ENCODE measurements around the gene HDAC6.

HDAC6 gene

DNA sequence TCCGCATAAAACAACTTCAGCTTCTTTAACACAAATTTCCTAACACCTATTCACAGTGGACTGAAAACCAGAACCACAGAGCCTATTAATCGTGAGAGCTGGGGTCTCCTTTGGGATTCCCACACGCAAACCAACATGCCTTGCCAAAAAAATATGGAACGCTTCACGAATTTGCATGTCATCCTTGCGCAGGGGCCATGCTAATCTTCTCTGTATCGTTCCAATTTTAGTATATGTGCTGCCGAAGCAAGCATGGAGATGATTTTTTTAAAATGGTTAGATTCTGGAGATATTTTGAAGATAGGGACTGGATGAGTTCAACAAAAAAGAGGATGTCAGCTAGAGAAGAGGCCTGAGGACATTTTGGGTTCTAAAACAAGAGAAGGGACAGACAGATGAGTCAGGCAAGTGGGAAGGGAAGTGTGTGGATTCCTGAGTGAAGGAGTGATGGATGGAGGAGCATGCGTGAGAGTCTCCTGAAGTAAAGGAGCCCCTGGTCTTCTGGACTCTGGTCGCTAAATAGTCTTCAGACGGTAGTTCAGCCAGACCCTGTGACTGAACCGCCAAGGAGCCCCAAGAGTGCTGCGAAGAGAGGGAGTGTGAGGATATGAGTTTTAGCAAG, 24.9 kb upstream of the HDAC6 start:
- TF ChIP-seq, protein P1, sequence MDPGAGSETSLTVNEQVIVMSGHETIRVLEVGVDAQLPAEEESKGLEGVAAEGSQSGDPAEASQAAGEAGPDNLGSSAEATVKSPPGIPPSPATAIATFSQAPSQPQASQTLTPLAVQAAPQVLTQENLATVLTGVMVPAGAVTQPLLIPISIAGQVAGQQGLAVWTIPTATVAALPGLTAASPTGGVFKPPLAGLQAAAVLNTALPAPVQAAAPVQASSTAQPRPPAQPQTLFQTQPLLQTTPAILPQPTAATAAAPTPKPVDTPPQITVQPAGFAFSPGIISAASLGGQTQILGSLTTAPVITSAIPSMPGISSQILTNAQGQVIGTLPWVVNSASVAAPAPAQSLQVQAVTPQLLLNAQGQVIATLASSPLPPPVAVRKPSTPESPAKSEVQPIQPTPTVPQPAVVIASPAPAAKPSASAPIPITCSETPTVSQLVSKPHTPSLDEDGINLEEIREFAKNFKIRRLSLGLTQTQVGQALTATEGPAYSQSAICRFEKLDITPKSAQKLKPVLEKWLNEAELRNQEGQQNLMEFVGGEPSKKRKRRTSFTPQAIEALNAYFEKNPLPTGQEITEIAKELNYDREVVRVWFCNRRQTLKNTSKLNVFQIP (CRISPR knock-in tag; IDR thresholded peaks at IDR 0.05; ENCODE audit: borderline replicate concordance, low read depth), result no peak
- TF ChIP-seq, protein P2, sequence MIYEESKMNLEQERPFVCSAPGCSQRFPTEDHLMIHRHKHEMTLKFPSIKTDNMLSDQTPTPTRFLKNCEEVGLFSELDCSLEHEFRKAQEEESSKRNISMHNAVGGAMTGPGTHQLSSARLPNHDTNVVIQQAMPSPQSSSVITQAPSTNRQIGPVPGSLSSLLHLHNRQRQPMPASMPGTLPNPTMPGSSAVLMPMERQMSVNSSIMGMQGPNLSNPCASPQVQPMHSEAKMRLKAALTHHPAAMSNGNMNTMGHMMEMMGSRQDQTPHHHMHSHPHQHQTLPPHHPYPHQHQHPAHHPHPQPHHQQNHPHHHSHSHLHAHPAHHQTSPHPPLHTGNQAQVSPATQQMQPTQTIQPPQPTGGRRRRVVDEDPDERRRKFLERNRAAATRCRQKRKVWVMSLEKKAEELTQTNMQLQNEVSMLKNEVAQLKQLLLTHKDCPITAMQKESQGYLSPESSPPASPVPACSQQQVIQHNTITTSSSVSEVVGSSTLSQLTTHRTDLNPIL (CRISPR knock-in tag; IDR thresholded peaks at IDR 0.05; ENCODE audit: low read depth), result no peak
- TF ChIP-seq GLIS3 (CRISPR knock-in tag; IDR thresholded peaks at IDR 0.05) (no peak), ISL1 (CRISPR knock-in tag; IDR thresholded peaks at IDR 0.05) (no peak), OSR1 (CRISPR knock-in tag; IDR thresholded peaks at IDR 0.05) (no peak), ZFP30 (CRISPR knock-in tag; IDR thresholded peaks at IDR 0.05) (no peak), ARNTL (CRISPR knock-in tag; IDR thresholded peaks at IDR 0.05; ENCODE audit: borderline replicate concordance, low read depth) (no peak), BACH2 (CRISPR knock-in tag; IDR thresholded peaks at IDR 0.05; ENCODE audit: borderline replicate concordance) (no peak), ESRRG (CRISPR knock-in tag; IDR thresholded peaks at IDR 0.05) (no peak), ZNF565 (CRISPR knock-in tag; conservative IDR thresholded peaks at IDR 0.05; ENCODE audit: low read depth) (no peak), TCF4 (CRISPR knock-in tag; IDR thresholded peaks at IDR 0.05; ENCODE audit: borderline replicate concordance) (no peak), ZFP3 (CRISPR knock-in tag; IDR thresholded peaks at IDR 0.05) (no peak), RARB (CRISPR knock-in tag; IDR thresholded peaks at IDR 0.05) (no peak)
- TF ChIP-seq, protein P3, sequence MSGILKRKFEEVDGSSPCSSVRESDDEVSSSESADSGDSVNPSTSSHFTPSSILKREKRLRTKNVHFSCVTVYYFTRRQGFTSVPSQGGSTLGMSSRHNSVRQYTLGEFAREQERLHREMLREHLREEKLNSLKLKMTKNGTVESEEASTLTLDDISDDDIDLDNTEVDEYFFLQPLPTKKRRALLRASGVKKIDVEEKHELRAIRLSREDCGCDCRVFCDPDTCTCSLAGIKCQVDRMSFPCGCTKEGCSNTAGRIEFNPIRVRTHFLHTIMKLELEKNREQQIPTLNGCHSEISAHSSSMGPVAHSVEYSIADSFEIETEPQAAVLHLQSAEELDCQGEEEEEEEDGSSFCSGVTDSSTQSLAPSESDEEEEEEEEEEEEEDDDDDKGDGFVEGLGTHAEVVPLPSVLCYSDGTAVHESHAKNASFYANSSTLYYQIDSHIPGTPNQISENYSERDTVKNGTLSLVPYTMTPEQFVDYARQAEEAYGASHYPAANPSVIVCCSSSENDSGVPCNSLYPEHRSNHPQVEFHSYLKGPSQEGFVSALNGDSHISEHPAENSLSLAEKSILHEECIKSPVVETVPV (CRISPR knock-in tag; IDR thresholded peaks at IDR 0.05), result no peak
- TF ChIP-seq, protein P4, sequence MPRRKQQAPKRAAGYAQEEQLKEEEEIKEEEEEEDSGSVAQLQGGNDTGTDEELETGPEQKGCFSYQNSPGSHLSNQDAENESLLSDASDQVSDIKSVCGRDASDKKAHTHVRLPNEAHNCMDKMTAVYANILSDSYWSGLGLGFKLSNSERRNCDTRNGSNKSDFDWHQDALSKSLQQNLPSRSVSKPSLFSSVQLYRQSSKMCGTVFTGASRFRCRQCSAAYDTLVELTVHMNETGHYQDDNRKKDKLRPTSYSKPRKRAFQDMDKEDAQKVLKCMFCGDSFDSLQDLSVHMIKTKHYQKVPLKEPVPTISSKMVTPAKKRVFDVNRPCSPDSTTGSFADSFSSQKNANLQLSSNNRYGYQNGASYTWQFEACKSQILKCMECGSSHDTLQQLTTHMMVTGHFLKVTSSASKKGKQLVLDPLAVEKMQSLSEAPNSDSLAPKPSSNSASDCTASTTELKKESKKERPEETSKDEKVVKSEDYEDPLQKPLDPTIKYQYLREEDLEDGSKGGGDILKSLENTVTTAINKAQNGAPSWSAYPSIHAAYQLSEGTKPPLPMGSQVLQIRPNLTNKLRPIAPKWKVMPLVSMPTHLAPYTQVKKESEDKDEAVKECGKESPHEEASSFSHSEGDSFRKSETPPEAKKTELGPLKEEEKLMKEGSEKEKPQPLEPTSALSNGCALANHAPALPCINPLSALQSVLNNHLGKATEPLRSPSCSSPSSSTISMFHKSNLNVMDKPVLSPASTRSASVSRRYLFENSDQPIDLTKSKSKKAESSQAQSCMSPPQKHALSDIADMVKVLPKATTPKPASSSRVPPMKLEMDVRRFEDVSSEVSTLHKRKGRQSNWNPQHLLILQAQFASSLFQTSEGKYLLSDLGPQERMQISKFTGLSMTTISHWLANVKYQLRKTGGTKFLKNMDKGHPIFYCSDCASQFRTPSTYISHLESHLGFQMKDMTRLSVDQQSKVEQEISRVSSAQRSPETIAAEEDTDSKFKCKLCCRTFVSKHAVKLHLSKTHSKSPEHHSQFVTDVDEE (CRISPR knock-in tag; IDR thresholded peaks at IDR 0.05), result no peak
- TF ChIP-seq, protein P5, sequence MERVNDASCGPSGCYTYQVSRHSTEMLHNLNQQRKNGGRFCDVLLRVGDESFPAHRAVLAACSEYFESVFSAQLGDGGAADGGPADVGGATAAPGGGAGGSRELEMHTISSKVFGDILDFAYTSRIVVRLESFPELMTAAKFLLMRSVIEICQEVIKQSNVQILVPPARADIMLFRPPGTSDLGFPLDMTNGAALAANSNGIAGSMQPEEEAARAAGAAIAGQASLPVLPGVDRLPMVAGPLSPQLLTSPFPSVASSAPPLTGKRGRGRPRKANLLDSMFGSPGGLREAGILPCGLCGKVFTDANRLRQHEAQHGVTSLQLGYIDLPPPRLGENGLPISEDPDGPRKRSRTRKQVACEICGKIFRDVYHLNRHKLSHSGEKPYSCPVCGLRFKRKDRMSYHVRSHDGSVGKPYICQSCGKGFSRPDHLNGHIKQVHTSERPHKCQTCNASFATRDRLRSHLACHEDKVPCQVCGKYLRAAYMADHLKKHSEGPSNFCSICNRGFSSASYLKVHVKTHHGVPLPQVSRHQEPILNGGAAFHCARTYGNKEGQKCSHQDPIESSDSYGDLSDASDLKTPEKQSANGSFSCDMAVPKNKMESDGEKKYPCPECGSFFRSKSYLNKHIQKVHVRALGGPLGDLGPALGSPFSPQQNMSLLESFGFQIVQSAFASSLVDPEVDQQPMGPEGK (CRISPR knock-in tag; IDR thresholded peaks at IDR 0.05; ENCODE audit: borderline replicate concordance), result no peak
- no peak for ATAC-seq

DNA sequence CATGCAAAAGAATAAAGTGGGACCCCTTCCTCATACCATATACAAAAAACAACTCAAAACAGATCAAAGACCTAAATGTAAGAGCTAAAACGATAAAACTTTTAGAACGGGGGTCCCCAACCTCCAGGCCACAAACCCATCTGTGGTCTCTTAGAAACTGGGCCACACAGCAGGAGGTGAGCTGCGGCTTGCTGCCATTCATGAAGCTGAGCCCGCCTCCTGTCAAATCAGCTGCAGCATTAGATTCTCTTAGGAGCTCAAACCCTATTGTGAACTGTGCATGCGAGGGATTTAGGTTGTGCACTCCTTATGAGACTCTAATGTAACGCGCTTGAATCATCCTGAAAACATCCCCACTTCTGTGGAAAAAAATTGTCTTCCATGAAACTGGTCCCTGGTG, 22.5 kb upstream of the HDAC6 start:
- no peak for ATAC-seq
- no peak for TF ChIP-seq OSR1 (CRISPR knock-in tag; IDR thresholded peaks at IDR 0.05)
- TF ChIP-seq, protein P4 (CRISPR knock-in tag; IDR thresholded peaks at IDR 0.05), result no peak
- TF ChIP-seq ZNF8 (CRISPR knock-in tag; IDR thresholded peaks at IDR 0.05), result no peak
- no peak for TF ChIP-seq BACH2 (CRISPR knock-in tag; IDR thresholded peaks at IDR 0.05; ENCODE audit: borderline replicate concordance)
- TF ChIP-seq, protein P5 (CRISPR knock-in tag; IDR thresholded peaks at IDR 0.05; ENCODE audit: borderline replicate concordance), result no peak
- no peak for TF ChIP-seq PPARA (CRISPR knock-in tag; IDR thresholded peaks at IDR 0.05; ENCODE audit: borderline replicate concordance)
- no peak for TF ChIP-seq CSDC2 (CRISPR knock-in tag; IDR thresholded peaks at IDR 0.05)
- no peak for TF ChIP-seq ZFP30 (CRISPR knock-in tag; IDR thresholded peaks at IDR 0.05)
- TF ChIP-seq TOX (CRISPR knock-in tag; IDR thresholded peaks at IDR 0.05; ENCODE audit: borderline replicate concordance), result no peak
- TF ChIP-seq, protein P1 (CRISPR knock-in tag; IDR thresholded peaks at IDR 0.05; ENCODE audit: borderline replicate concordance, low read depth), result no peak
- TF ChIP-seq, protein P3 (CRISPR knock-in tag; IDR thresholded peaks at IDR 0.05), result no peak
- no peak for TF ChIP-seq ZC3H10 (CRISPR knock-in tag; IDR thresholded peaks at IDR 0.05)

Data from SK-N-SH treated with all-trans-retinoic acid at 6 μM for 48 hours (cell line).